BJ (cell line): ENCODE data around the gene MNAT1. TPM values are rescaled to one million over a fixed set of nuclear protein-coding genes. Genes with fewer than 3 reads are reported as not detected.
"Not testable (repeated sequence)": the region's sequence is repeated elsewhere in the genome, so short reads cannot be mapped to it uniquely, and the experiment has no call there.

ENCODE experiments used
- CTCF ChIA-PET: fragments of 350-600 bp; formaldehyde crosslinking; extraction: SDS; loops from one replicate; lab custom pipeline; 2021; ENCODE audit warnings: antibody characterized with exemption, inconsistent platforms; lab: Yijun Ruan, JAX
- POLR2A ChIA-PET: fragments of 300-600 bp; sonication (Branson Sonifier 250); formaldehyde crosslinking; extraction: SDS; loops from one replicate; lab custom pipeline; 2021; ENCODE audit warnings: antibody characterized with exemption; lab: Charles Lee
- DNase-seq: peaks from one replicate; pipeline ENCODE4 v3.0.0-alpha.2; 2011; ENCODE audit warnings: low read depth
- H3K27me3 ChIP-seq: 2 replicates; pipeline ENCODE4 v1.6.0; 2011; ENCODE audit warnings: low read length; ENCODE audit not compliant: control insufficient read depth, insufficient read depth
- H3K36me3 ChIP-seq: 2 replicates; pipeline ENCODE4 v1.5.1; 2011; ENCODE audit warnings: low read length; ENCODE audit not compliant: control insufficient read depth, insufficient read depth
- H3K4me3 ChIP-seq: 2 replicates; pipeline ENCODE4 v1.5.1; 2011; ENCODE audit warnings: low read depth, mild to moderate bottlenecking, control low read depth, low read length
- CTCF ChIP-seq: IDR thresholded peaks from 2 replicates; pipeline ENCODE4 v1.5.1; 2011; ENCODE audit warnings: low read depth, mild to moderate bottlenecking, control low read depth, inconsistent platforms, low read length, moderate library complexity; ENCODE audit not compliant: insufficient read depth
- polyA plus RNA-seq: library from polyadenylated mRNA; depleted of rRNA; stranded (reverse); fragments of >200 nt; gene quantifications from 2 replicates; pipeline ENCODE4 v1.2.3, GENCODE V29; 2011

Gene MNAT1
- polyA plus RNA-seq, 1 experiment: 30.8 TPM

GRCh38 chr14:60867503-60868172 is 133.1 kb downstream of the MNAT1 start:
- POLR2A ChIA-PET: no interaction called here
- TF ChIP-seq CTCF: no peak
- CTCF ChIA-PET: no interaction called here
- no peak overlapping the region for H3K4me3 ChIP-seq
- no peaks in the 10 kb centered on the region for H3K27me3 ChIP-seq
- H3K36me3 ChIP-seq: no peaks in the 10 kb centered on the region
- DNase-seq: no peak

- Histone ChIP-seq H3K27me3 (no peaks in the 10 kb centered on the region), H3K4me3 (no peak overlapping the region), H3K36me3 (no peaks in the 10 kb centered on the region)
- TF ChIP-seq CTCF: no peak
- ChIA-PET CTCF (interaction anchor here (0.6 to 1.5 kb wide), 2 partner anchors 29 to 344 kb away, joined by 3 to 4 read pairs; no protein-coding TSS in a partner anchor), POLR2A (no interaction called here)
- DNase-seq: no peak
These were observed 143.6 kb downstream of the MNAT1 start for GRCh38 chr14:60878121-60878520.

- no peak for TF ChIP-seq CTCF
- DNase-seq: peak; percentile 13
- no peak overlapping the region for H3K4me3 ChIP-seq
- H3K36me3 ChIP-seq: no peaks in the 10 kb centered on the region
- POLR2A ChIA-PET: no interaction called here
- CTCF ChIA-PET: interaction anchor here (0.7 to 1.5 kb wide), 2 partner anchors 19 to 28 kb away, joined by 3 read pairs; no protein-coding TSS in a partner anchor
- H3K27me3 ChIP-seq: no peaks in the 10 kb centered on the region
These were observed 144.0 kb downstream of the MNAT1 start for GRCh38 chr14:60878536-60878935.

GRCh38 chr14:60882219-60882618 is 147.7 kb downstream of the MNAT1 start:
- Histone ChIP-seq H3K4me3 (no peak overlapping the region), H3K36me3 (no peaks in the 10 kb centered on the region), H3K27me3 (no peaks in the 10 kb centered on the region)
- CTCF ChIA-PET: no interaction called here
- POLR2A ChIA-PET: no interaction called here
- TF ChIP-seq CTCF: no peak
- DNase-seq: no peak

GRCh38 chr14:60884134-60884533 is 149.6 kb downstream of the MNAT1 start:
- Histone ChIP-seq H3K27me3 (no peaks in the 10 kb centered on the region), H3K36me3 (no peaks in the 10 kb centered on the region), H3K4me3 (no peak overlapping the region)
- no peak for TF ChIP-seq CTCF
- DNase-seq: no peak
- POLR2A ChIA-PET: no interaction called here
- CTCF ChIA-PET: no interaction called here

GRCh38 chr14:60890636-60891035 is 156.1 kb downstream of the MNAT1 start:
- DNase-seq, POLR2A ChIA-PET, H3K27me3 ChIP-seq, H3K4me3 ChIP-seq, CTCF ChIA-PET, H3K36me3 ChIP-seq: not testable (repeated sequence)
